Measurements from ENCODE around the gene RIPOR3.
A peak's percentile ranks its signal among the peaks of the same experiment; 100 is the strongest.

Gene RIPOR3

GRCh38 chr20:50690650-50691572 is at the start of gene RIPOR3:
Gene RIPOR3, minus strand, starts transcription at chr20:50691542. Its CDS starts 414 bp downstream, at chr20:50691128.
- DNase-seq: no peak

GRCh38 chr20:50737352-50737751 is 46.0 kb upstream of the RIPOR3 start:
- DNase-seq: no peak

- DNase-seq: no peak
These were observed 44.5 kb upstream of the RIPOR3 start for GRCh38 chr20:50735813-50736212.

GRCh38 chr20:50734730-50735679 is 43.7 kb upstream of the RIPOR3 start:
- no peak for DNase-seq

- DNase-seq: no peak
These were observed 42.5 kb upstream of the RIPOR3 start for GRCh38 chr20:50733644-50734349.

GRCh38 chr20:50731930-50732690 is 40.8 kb upstream of the RIPOR3 start:
- DNase-seq: no peak

- DNase-seq: peak; percentile 89 to 91
These were observed 40.0 kb upstream of the RIPOR3 start, which contains the start of gene PARD6B for GRCh38 chr20:50731055-50731929. Gene PARD6B, plus strand, starts transcription at chr20:50731580. Its CDS starts 207 bp downstream, at chr20:50731787.

- no peak for DNase-seq
These were observed 39.4 kb upstream of the RIPOR3 start for GRCh38 chr20:50730765-50731054.

- DNase-seq: no peak
These were observed 38.8 kb upstream of the RIPOR3 start for GRCh38 chr20:50729901-50730764.

- DNase-seq: no peak
These were observed 37.9 kb upstream of the RIPOR3 start for GRCh38 chr20:50728981-50729874.

GRCh38 chr20:50728486-50728980 is 37.2 kb upstream of the RIPOR3 start:
- no peak for DNase-seq

- DNase-seq: no peak
These were observed 36.6 kb upstream of the RIPOR3 start for GRCh38 chr20:50727792-50728485.

GRCh38 chr20:50726955-50727791 is 35.8 kb upstream of the RIPOR3 start:
- no peak for DNase-seq

- DNase-seq: no peak
These were observed 34.3 kb upstream of the RIPOR3 start for GRCh38 chr20:50725724-50726005.

GRCh38 chr20:50724851-50725723 is 33.7 kb upstream of the RIPOR3 start:
- no peak for DNase-seq

- no peak for DNase-seq
These were observed 32.9 kb upstream of the RIPOR3 start for GRCh38 chr20:50724112-50724725.

Measured in Kasumi-1 (cell line).